NOMO-1 (cell line): Measurements from ENCODE around the gene NIBAN1.
"Not testable (repeated sequence)": the region's sequence is repeated elsewhere in the genome, so short reads cannot be mapped to it uniquely, and the experiment has no call there.

ENCODE experiments used
- DNase-seq, 2 experiments: peaks; one replicate each; lab custom pipeline; 2025; ENCODE audit not compliant: unreplicated experiment in 2 of 2; lab: John Stamatoyannopoulos, UW

Gene NIBAN1

DNA sequence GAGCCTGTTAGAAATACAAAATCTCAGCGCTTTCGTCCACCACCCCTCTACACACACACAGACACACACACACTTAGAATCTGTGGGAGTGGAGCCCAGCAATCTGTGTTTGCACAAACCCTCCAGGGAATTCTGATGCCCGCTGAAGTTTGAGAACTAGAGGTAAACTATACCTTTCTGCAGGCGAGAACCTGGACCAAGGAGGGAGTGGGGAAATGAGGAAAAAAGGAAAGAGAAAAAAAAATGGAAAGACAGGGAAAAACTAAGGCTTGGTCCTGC lies 468 bp upstream of the NIBAN1 start:
- no peak for DNase-seq

- peak; percentile 62 to 63 for DNase-seq
These were observed 844 bp downstream of the NIBAN1 start for GRCh38 chr1:184973272-184974055.

DNA sequence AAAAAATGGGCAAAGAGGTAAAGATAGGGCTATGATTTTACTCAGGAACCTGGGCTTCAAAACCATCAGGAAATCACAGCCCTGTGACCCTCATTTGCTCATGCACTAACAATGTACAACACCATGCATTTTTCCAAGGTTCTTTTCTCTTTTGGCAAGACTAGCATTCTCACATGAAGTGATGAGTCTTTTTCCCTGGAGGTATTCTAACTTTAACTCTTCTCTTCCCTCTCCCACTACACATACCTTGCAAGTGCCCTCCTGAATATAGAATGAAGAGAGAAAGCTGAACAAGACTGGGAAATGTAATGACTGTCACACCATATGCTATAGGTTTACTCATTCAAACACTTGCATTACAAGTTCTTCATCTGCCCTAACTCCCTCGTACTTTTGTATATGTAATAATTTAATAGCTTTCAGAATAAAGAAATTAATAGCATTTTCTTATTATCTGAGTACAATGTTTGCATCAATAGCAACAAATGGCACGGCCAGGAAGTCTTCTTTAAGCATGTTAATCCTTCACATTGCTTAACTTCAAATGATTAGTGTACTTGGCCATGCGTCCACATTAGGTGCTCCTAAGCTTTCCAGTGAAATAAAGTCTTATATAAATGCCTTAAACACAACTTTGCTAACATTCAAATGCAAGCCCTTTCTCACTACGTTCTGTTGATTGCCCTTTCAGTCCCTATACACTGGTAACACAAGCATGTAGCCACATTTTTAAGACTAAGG lies 1.8 kb downstream of the NIBAN1 start:
- DNase-seq, result no peak

DNA sequence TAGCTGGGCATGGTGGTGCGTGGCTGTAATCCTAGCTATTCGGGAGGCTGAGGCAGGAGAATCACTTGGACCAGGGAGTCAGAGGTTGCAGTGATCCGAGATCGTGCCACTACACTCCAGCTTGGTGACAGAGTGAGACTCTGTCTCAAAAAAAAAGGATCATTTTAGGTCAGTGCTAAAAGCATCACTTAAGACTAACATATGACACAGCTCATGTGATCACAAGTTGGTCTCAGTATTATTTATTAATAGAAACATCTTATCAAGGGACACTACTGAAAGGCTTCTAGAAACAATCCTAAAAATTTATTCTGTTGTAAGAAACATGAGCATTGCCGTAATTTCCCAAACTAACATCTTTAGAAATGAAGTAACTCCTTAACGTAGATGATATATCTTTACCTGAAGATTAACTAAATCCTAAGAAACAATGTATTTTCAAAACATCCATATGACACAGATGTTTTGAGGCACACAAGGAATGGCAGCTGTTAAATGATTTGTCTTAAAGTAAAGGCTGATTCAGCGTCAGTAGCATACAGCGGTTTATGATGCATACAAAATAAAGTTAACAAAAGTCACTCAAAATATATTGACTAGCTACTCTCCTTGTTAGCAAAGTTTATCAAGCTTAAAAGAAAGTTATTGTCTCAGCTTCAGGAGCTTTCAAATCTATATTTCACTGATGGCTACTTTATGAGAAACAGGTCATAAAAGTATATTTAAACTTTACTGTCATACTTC lies 2.6 kb downstream of the NIBAN1 start:
- DNase-seq, result no peak

- DNase-seq, result no peak
These were observed 3.6 kb downstream of the NIBAN1 start for GRCh38 chr1:184970691-184971161.

DNA sequence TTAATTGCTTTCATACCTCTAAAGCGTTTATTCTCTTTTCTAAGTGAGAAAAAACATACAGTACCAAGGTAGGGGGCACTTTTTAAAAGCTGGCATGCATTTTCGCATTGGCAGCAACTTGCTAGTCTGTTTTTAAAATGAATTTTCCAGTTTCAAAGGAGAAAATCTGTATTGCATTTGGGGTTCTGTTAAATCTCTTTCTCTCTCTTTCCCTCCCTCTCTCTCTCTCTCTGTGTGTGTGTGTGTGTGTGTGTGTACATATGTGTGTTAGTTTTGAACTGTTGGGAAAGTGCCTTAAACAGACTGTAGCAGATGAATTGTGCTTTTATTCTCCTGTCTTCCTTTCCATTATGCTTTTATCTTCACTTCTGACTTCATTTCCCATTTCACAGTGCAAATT lies 7.3 kb downstream of the NIBAN1 start:
- DNase-seq, result no peak

DNA sequence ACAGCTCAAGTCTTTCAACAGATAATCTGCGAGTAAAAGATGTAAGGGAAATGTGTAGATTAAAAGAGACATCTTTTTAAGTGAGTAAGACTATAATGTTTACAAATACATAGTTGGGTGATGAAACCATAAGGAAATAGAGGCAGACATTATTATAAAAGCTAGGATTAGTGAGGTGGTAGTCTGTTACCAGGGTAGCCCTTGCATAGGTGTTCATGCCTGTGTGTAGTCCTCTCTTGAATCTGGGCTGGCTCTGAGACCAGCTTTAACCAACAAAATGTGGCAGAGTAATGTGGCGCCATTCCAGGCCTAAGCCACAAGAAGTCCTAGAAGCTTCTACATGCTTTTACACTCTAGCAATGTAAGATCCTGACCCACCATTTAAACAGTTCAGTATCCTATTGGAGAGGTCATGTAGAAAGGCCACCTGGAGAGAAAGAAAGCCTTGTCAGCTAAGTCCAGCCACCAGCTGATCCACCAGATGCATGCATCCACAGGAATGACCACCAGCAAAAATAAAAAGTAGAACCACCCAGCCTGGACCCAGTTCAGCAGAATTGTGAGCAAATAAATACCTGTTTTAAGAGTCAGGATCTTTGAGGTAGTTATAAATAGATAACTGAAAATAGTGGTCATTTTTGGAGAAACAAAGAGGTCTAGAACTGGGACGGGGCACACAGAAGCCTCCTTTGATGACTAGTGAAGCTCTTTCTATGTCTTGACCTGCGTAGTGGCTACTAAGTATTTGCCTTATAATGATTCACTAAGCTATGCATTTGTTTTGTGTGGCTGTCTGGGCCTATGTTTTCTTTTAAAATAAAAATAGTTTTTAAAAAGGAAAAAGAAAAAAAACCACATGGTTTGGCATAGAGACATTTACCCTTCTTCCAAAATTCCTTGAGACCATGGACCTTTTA lies 8.1 kb downstream of the NIBAN1 start:
- DNase-seq, result no peak

GRCh38 chr1:184965439-184965838 lies 8.9 kb downstream of the NIBAN1 start:
- no peak for DNase-seq

GRCh38 chr1:184959626-184960025 lies 14.7 kb downstream of the NIBAN1 start:
- no peak for DNase-seq

GRCh38 chr1:184958554-184959353 lies 15.6 kb downstream of the NIBAN1 start:
- no peak for DNase-seq

GRCh38 chr1:184957901-184958300 lies 16.4 kb downstream of the NIBAN1 start:
- DNase-seq, result not testable (repeated sequence)

GRCh38 chr1:184956999-184957700 lies 17.2 kb downstream of the NIBAN1 start:
- DNase-seq, result no peak

DNA sequence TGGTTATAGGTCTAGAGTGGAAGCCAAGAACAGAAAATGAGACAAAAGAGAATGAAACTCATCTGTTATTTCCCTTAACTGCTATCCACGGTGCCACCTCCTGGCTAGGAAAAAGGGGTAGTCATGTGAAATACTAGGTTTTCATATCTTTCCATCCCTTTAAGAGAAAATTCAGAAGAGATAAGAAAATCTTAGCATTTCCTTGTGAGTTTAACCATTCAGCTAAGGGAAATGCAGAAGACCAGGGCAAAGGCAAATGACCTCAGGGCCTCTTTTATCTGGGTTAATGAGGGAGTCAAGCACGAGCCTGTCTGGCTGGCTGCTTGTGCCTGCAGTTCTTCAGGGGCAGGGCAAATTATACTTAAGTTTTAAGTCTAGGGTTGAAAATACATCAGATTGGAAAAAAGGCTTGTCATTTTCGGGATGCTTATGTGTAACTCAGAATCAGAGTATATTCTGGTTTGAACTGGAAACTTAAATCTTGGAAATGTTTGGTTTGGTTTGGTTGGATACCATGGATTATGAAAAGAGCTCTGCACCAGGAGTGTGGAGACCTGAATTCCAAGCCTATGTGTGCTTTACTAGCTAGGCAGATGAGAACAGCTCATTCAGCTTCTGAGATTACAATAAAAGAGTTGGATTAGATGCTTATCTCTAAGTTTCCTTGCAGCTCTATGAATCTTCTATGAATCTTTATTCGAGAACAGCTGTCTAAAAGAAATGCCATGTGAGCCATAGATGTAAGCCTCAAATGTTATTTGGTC lies 19.9 kb downstream of the NIBAN1 start:
- no peak for DNase-seq

- DNase-seq, result no peak
These were observed 20.6 kb downstream of the NIBAN1 start for GRCh38 chr1:184953600-184954219.

- DNase-seq, result no peak
These were observed 21.9 kb downstream of the NIBAN1 start for GRCh38 chr1:184952428-184952827.

DNA sequence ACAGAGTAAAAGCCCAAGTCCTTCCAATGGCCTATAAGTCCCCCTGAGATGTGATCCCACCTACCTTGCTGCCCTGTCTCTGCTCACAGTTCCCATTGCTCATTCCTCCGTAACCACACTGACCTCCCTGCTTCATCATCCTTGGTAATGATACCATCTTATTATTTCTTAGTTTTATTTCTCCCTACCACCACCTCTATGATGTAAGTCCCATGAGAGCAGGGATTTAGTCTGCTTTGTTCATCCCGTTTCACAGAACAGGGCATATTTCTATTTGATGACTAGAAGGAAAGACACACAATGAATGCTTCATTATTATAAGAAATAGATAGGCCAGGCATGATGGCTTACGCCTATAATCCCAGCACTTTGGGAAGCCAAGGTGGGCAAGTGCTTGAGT lies 22.5 kb downstream of the NIBAN1 start:
- DNase-seq, result no peak

- DNase-seq, result no peak
These were observed 23.4 kb downstream of the NIBAN1 start for GRCh38 chr1:184950906-184951305.

DNA sequence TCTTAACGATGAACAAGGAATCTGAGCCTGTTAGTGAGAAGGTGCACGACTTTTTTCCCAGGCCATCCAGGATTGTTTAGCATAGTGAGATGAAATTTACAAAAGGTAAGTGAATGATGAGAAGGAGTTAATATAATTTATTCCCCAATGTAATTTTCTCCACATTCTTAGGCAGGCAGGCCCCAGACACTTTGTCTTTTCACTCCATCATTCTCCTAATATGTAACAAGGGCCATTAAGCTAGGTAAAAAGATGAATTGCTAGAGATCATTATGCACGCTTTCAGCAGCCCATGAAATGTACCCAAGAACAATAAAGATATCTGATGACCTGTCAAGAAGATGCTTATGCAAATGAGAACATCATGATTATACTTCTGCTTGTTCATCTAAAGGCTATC lies 24.1 kb downstream of the NIBAN1 start:
- DNase-seq, result no peak
